ENCODE results near the gene FSTL4. TPM values are rescaled to one million over a fixed set of nuclear protein-coding genes. Genes with fewer than 3 reads are reported as not detected.

The FSTL4 gene
- total and polyA plus RNA-seq, 2 experiments from 2014 or later, result 1.4 to 2.8 TPM

- TF ChIP-seq, protein P1, sequence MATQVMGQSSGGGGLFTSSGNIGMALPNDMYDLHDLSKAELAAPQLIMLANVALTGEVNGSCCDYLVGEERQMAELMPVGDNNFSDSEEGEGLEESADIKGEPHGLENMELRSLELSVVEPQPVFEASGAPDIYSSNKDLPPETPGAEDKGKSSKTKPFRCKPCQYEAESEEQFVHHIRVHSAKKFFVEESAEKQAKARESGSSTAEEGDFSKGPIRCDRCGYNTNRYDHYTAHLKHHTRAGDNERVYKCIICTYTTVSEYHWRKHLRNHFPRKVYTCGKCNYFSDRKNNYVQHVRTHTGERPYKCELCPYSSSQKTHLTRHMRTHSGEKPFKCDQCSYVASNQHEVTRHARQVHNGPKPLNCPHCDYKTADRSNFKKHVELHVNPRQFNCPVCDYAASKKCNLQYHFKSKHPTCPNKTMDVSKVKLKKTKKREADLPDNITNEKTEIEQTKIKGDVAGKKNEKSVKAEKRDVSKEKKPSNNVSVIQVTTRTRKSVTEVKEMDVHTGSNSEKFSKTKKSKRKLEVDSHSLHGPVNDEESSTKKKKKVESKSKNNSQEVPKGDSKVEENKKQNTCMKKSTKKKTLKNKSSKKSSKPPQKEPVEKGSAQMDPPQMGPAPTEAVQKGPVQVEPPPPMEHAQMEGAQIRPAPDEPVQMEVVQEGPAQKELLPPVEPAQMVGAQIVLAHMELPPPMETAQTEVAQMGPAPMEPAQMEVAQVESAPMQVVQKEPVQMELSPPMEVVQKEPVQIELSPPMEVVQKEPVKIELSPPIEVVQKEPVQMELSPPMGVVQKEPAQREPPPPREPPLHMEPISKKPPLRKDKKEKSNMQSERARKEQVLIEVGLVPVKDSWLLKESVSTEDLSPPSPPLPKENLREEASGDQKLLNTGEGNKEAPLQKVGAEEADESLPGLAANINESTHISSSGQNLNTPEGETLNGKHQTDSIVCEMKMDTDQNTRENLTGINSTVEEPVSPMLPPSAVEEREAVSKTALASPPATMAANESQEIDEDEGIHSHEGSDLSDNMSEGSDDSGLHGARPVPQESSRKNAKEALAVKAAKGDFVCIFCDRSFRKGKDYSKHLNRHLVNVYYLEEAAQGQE (IDR thresholded peaks at IDR 0.05; ENCODE audit: unreplicated experiment), result no peak
- no peak for TF ChIP-seq ZNF114 (CRISPR knock-in tag; IDR thresholded peaks at IDR 0.05)
- no peak for TF ChIP-seq ZNF331 (CRISPR knock-in tag; IDR thresholded peaks at IDR 0.05; ENCODE audit: low read depth)
- TF ChIP-seq NANOG (IDR thresholded peaks at IDR 0.05; ENCODE audit: borderline replicate concordance), result no peak
These were observed 379.9 kb downstream of the FSTL4 start (continued) for GRCh38 chr5:133232435-133232834.

GRCh38 chr5:133232011-133232410 is 380.3 kb downstream of the FSTL4 start:
- ATAC-seq (no peak), DNase-seq (ENCODE audit: low spot score) (no peak)
- peaks cover 6% of the 10 kb centered on the region for H3K27me3 Mint-ChIP-seq (ENCODE audit: insufficient read depth, low read depth, poor library complexity)
- Histone ChIP-seq H3K27me3 (ENCODE audit: insufficient read depth) (no peaks in the 10 kb centered on the region), H3K9me2 (ENCODE audit: insufficient read depth) (no peaks in the 10 kb centered on the region), H2AFZ (no peak overlapping the region), H4K20me1 (replicated peaks; ENCODE audit: insufficient read depth) (no peaks in the 10 kb centered on the region), H3K27ac (ENCODE audit: low read depth) (no peak overlapping the region), H3K4me3 (no peak overlapping the region), H3K4me1 (ENCODE audit: insufficient read depth) (no peaks in the 10 kb centered on the region), H3K36me3 (ENCODE audit: insufficient read depth) (no peaks in the 10 kb centered on the region), H3F3A (replicated peaks; ENCODE audit: low read depth) (no peaks in the 10 kb centered on the region), H3K4me2 (no peak overlapping the region), H3K79me2 (replicated peaks; ENCODE audit: insufficient read depth) (no peaks in the 10 kb centered on the region)
- no peak overlapping the region for H3K4me3 Mint-ChIP-seq
- H3K4me1 Mint-ChIP-seq, result peaks cover 7% of the 10 kb centered on the region
- no peaks in the 10 kb centered on the region for H3K9me3 Mint-ChIP-seq
- H3K36me3 Mint-ChIP-seq (ENCODE audit: low read depth), result no peaks in the 10 kb centered on the region
- no peak overlapping the region for H3K27ac Mint-ChIP-seq
- TF ChIP-seq EZH2phosphoT487 (IDR thresholded peaks at IDR 0.05; ENCODE audit: unreplicated experiment) (no peak), JUNB (IDR thresholded peaks at IDR 0.05; ENCODE audit: unreplicated experiment) (no peak), POLR2AphosphoS5 (IDR thresholded peaks at IDR 0.05; ENCODE audit: low read depth) (no peak), EZH2 (IDR thresholded peaks at IDR 0.05; ENCODE audit: low read depth, unreplicated experiment) (no peak), ETS1 (IDR thresholded peaks at IDR 0.05) (no peak), STAT1 (IDR thresholded peaks at IDR 0.05; ENCODE audit: unreplicated experiment) (no peak), CREB1 (CRISPR knock-in tag; IDR thresholded peaks at IDR 0.05; ENCODE audit: low read depth) (no peak), ZNF331 (CRISPR knock-in tag; IDR thresholded peaks at IDR 0.05; ENCODE audit: low read depth) (no peak)
- TF ChIP-seq, protein P1 (IDR thresholded peaks at IDR 0.05; ENCODE audit: unreplicated experiment), result no peak
- TF ChIP-seq, protein P2, sequence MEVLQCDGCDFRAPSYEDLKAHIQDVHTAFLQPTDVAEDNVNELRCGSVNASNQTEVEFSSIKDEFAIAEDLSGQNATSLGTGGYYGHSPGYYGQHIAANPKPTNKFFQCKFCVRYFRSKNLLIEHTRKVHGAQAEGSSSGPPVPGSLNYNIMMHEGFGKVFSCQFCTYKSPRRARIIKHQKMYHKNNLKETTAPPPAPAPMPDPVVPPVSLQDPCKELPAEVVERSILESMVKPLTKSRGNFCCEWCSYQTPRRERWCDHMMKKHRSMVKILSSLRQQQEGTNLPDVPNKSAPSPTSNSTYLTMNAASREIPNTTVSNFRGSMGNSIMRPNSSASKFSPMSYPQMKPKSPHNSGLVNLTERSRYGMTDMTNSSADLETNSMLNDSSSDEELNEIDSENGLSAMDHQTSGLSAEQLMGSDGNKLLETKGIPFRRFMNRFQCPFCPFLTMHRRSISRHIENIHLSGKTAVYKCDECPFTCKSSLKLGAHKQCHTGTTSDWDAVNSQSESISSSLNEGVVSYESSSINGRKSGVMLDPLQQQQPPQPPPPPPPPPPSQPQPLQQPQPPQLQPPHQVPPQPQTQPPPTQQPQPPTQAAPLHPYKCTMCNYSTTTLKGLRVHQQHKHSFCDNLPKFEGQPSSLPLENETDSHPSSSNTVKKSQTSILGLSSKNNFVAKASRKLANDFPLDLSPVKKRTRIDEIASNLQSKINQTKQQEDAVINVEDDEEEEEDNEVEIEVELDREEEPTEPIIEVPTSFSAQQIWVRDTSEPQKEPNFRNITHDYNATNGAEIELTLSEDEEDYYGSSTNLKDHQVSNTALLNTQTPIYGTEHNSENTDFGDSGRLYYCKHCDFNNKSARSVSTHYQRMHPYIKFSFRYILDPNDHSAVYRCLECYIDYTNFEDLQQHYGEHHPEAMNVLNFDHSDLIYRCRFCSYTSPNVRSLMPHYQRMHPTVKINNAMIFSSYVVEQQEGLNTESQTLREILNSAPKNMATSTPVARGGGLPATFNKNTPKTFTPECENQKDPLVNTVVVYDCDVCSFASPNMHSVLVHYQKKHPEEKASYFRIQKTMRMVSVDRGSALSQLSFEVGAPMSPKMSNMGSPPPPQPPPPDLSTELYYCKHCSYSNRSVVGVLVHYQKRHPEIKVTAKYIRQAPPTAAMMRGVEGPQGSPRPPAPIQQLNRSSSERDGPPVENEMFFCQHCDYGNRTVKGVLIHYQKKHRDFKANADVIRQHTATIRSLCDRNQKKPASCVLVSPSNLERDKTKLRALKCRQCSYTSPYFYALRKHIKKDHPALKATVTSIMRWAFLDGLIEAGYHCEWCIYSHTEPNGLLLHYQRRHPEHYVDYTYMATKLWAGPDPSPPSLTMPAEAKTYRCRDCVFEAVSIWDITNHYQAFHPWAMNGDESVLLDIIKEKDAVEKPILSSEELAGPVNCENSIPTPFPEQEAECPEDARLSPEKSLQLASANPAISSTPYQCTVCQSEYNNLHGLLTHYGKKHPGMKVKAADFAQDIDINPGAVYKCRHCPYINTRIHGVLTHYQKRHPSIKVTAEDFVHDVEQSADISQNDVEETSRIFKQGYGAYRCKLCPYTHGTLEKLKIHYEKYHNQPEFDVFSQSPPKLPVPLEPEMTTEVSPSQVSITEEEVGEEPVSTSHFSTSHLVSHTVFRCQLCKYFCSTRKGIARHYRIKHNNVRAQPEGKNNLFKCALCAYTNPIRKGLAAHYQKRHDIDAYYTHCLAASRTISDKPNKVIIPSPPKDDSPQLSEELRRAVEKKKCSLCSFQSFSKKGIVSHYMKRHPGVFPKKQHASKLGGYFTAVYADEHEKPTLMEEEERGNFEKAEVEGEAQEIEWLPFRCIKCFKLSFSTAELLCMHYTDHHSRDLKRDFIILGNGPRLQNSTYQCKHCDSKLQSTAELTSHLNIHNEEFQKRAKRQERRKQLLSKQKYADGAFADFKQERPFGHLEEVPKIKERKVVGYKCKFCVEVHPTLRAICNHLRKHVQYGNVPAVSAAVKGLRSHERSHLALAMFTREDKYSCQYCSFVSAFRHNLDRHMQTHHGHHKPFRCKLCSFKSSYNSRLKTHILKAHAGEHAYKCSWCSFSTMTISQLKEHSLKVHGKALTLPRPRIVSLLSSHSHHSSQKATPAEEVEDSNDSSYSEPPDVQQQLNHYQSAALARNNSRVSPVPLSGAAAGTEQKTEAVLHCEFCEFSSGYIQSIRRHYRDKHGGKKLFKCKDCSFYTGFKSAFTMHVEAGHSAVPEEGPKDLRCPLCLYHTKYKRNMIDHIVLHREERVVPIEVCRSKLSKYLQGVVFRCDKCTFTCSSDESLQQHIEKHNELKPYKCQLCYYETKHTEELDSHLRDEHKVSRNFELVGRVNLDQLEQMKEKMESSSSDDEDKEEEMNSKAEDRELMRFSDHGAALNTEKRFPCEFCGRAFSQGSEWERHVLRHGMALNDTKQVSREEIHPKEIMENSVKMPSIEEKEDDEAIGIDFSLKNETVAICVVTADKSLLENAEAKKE (CRISPR knock-in tag; IDR thresholded peaks at IDR 0.05), result no peak
